ENCODE results near the gene HTT. TPM values are rescaled to one million over a fixed set of nuclear protein-coding genes. Genes with fewer than 3 reads are reported as not detected.

Gene HTT
- total RNA-seq, 2 experiments from 2014 or later, result 54.2 to 56.5 TPM

GRCh38 chr4:3128058-3128457 is 53.6 kb downstream of the HTT start:
- ChIA-PET POLR2A (no interaction called here), CTCF (no interaction called here)
- Mint-ChIP-seq H3K27me3 (no peaks in the 10 kb centered on the region), H3K4me1 (ENCODE audit: low read depth) (peaks cover 9% of the 10 kb centered on the region), H3K4me3 (no peak overlapping the region), H3K36me3 (ENCODE audit: low read depth) (peaks cover 29% of the 10 kb centered on the region), H3K9me3 (no peaks in the 10 kb centered on the region), H3K27ac (no peak overlapping the region)
- ATAC-seq (no peak), DNase-seq (no peak)
- TF ChIP-seq CTCF (IDR thresholded peaks at IDR 0.05), result no peak
- intact Hi-C loops (cut with micrococcal nuclease), result no loop called here

- Mint-ChIP-seq H3K4me3 (no peak overlapping the region), H3K36me3 (ENCODE audit: low read depth) (peaks cover 33% of the 10 kb centered on the region), H3K9me3 (no peaks in the 10 kb centered on the region), H3K27me3 (no peaks in the 10 kb centered on the region), H3K4me1 (ENCODE audit: low read depth) (peaks cover 5% of the 10 kb centered on the region), H3K27ac (no peak overlapping the region)
- ATAC-seq (no peak), DNase-seq (no peak)
- TF ChIP-seq CTCF (IDR thresholded peaks at IDR 0.05), result no peak
- POLR2A ChIA-PET, result no interaction called here
- CTCF ChIA-PET, result interaction anchor here (1.3 to 1.4 kb wide), 2 partner anchors 9 to 16 kb away, joined by 3 to 4 read pairs; no protein-coding TSS in a partner anchor
- intact Hi-C loops (cut with micrococcal nuclease), result no loop called here
Observed at GRCh38 chr4:3128976-3129375, 54.5 kb downstream of the HTT start.

GRCh38 chr4:3130201-3130600 is 55.7 kb downstream of the HTT start:
- POLR2A ChIA-PET, result interaction anchor here (1.4 kb wide), 1 partner anchor 70 kb away, joined by 3 read pairs; no protein-coding TSS in a partner anchor
- ATAC-seq, result no peak

GRCh38 chr4:3130826-3131225 is 56.3 kb downstream of the HTT start:
- POLR2A ChIA-PET, result interaction anchor here (1.4 kb wide), 1 partner anchor 70 kb away, joined by 3 read pairs; no protein-coding TSS in a partner anchor
- Mint-ChIP-seq H3K36me3 (ENCODE audit: low read depth) (peaks cover 34% of the 10 kb centered on the region), H3K4me3 (no peak overlapping the region), H3K27me3 (no peaks in the 10 kb centered on the region), H3K9me3 (no peaks in the 10 kb centered on the region), H3K27ac (no peak overlapping the region), H3K4me1 (ENCODE audit: low read depth) (no peaks in the 10 kb centered on the region)
- DNase-seq (no peak), ATAC-seq (no peak)
- intact Hi-C loops (cut with micrococcal nuclease), result no loop called here
- no peak for TF ChIP-seq CTCF (IDR thresholded peaks at IDR 0.05)
- CTCF ChIA-PET, result no interaction called here

More at GRCh38 chr4:3130201-3130600, 55.7 kb downstream of the HTT start:
- Mint-ChIP-seq H3K27ac (no peak overlapping the region), H3K36me3 (ENCODE audit: low read depth) (peaks cover 32% of the 10 kb centered on the region), H3K9me3 (no peaks in the 10 kb centered on the region), H3K27me3 (no peaks in the 10 kb centered on the region), H3K4me3 (no peak overlapping the region), H3K4me1 (ENCODE audit: low read depth) (no peaks in the 10 kb centered on the region)
- CTCF ChIA-PET, result interaction anchor here (0.8 to 1.4 kb wide), 2 partner anchors 15 to 23 kb away, joined by 3 to 4 read pairs; no protein-coding TSS in a partner anchor
- TF ChIP-seq CTCF (IDR thresholded peaks at IDR 0.05), result no peak
- intact Hi-C loops (cut with micrococcal nuclease), result no loop called here
- no peak for DNase-seq

- H3K4me3 Mint-ChIP-seq, result no peak overlapping the region
- TF ChIP-seq CTCF (IDR thresholded peaks at IDR 0.05), result no peak
- no peaks in the 10 kb centered on the region for H3K4me1 Mint-ChIP-seq (ENCODE audit: low read depth)
- peaks cover 37% of the 10 kb centered on the region for H3K36me3 Mint-ChIP-seq (ENCODE audit: low read depth)
- ChIA-PET CTCF (interaction anchor here (1.2 to 4.1 kb wide), 3 partner anchors 18 to 347 kb away, joined by 3 to 24 read pairs (median 3); no protein-coding TSS in a partner anchor), POLR2A (interaction anchor here (0.6 kb wide), 1 partner anchor 30 kb away, joined by 3 read pairs; no protein-coding TSS in a partner anchor)
- intact Hi-C loops (cut with micrococcal nuclease), result no loop called here
- no peak for DNase-seq
- H3K9me3 Mint-ChIP-seq, result no peaks in the 10 kb centered on the region
- no peak for ATAC-seq
- no peak overlapping the region for H3K27ac Mint-ChIP-seq
- H3K27me3 Mint-ChIP-seq, result no peaks in the 10 kb centered on the region
Observed at GRCh38 chr4:3134201-3134600, 59.7 kb downstream of the HTT start.
